GM20431 (cell line): Measurements from ENCODE around the gene ETV3.

ENCODE experiments used
- in situ Hi-C: fragments of 300-500 bp; cut with MseI, MboI; formaldehyde crosslinking; loops from one replicate; pipeline ENCODE4 v1.15.0; 2020; ENCODE audit warnings: low sequenced_read_pairs; ENCODE audit not compliant: unreplicated experiment

Gene ETV3

GRCh38 chr1:157098519-157098918, 39.7 kb downstream of the ETV3 start:
- in situ Hi-C loops: loop anchor here (10.0 kb wide), 1 partner anchor 66 kb away; no protein-coding TSS in a partner anchor

- in situ Hi-C loops: loop anchor here (10.0 kb wide), 1 partner anchor 67 kb away; no protein-coding TSS in a partner anchor
Measured at GRCh38 chr1:157097692-157098091, 40.5 kb downstream of the ETV3 start.

- in situ Hi-C loops: loop anchor here (10.0 kb wide), 1 partner anchor 68 kb away; no protein-coding TSS in a partner anchor
Measured at GRCh38 chr1:157096881-157097280, 41.3 kb downstream of the ETV3 start.

- in situ Hi-C loops: loop anchor here (10.0 kb wide), 1 partner anchor 69 kb away; no protein-coding TSS in a partner anchor
Measured at GRCh38 chr1:157095551-157095950, 42.6 kb downstream of the ETV3 start.

- in situ Hi-C loops: loop anchor here (10.0 kb wide), 1 partner anchor 70 kb away; no protein-coding TSS in a partner anchor
Measured at GRCh38 chr1:157095091-157095490, 43.1 kb downstream of the ETV3 start.

GRCh38 chr1:157092831-157093230, 45.4 kb downstream of the ETV3 start:
- in situ Hi-C loops: loop anchor here (10.0 kb wide), 1 partner anchor 72 kb away; no protein-coding TSS in a partner anchor

- in situ Hi-C loops: loop anchor here (10.0 kb wide), 1 partner anchor 73 kb away; no protein-coding TSS in a partner anchor
Measured at GRCh38 chr1:157091668-157092273, 46.4 kb downstream of the ETV3 start.

GRCh38 chr1:157091186-157091585, 47.0 kb downstream of the ETV3 start:
- in situ Hi-C loops: loop anchor here (10.0 kb wide), 1 partner anchor 74 kb away; no protein-coding TSS in a partner anchor

GRCh38 chr1:157090771-157091170, 47.4 kb downstream of the ETV3 start:
- in situ Hi-C loops: loop anchor here (10.0 kb wide), 1 partner anchor 74 kb away; no protein-coding TSS in a partner anchor

GRCh38 chr1:157090196-157090647, 48.0 kb downstream of the ETV3 start:
- in situ Hi-C loops: loop anchor here (10.0 kb wide), 1 partner anchor 75 kb away; no protein-coding TSS in a partner anchor

- in situ Hi-C loops: loop anchor here (10.0 kb wide), 1 partner anchor 75 kb away; no protein-coding TSS in a partner anchor
Measured at GRCh38 chr1:157089789-157090188, 48.4 kb downstream of the ETV3 start.

GRCh38 chr1:157088607-157089006, 49.6 kb downstream of the ETV3 start:
- in situ Hi-C loops: no loop called here

GRCh38 chr1:157087030-157087429, 51.2 kb downstream of the ETV3 start:
- in situ Hi-C loops: no loop called here

GRCh38 chr1:157086299-157086698, 51.9 kb downstream of the ETV3 start:
- in situ Hi-C loops: no loop called here

GRCh38 chr1:157085421-157085820, 52.8 kb downstream of the ETV3 start:
- in situ Hi-C loops: no loop called here

- in situ Hi-C loops: no loop called here
Measured at GRCh38 chr1:157084720-157085119, 53.5 kb downstream of the ETV3 start.

GRCh38 chr1:157081707-157082106, 56.5 kb downstream of the ETV3 start:
- in situ Hi-C loops: no loop called here

- in situ Hi-C loops: no loop called here
Measured at GRCh38 chr1:157080714-157081113, 57.5 kb downstream of the ETV3 start.

- in situ Hi-C loops: no loop called here
Measured at GRCh38 chr1:157077394-157077793, 60.8 kb downstream of the ETV3 start.

GRCh38 chr1:157073944-157074685, 64.1 kb downstream of the ETV3 start:
- in situ Hi-C loops: no loop called here
